GM19324 (cell line): ENCODE data around the gene COX19.

Experiments used
- ATAC-seq: cut with Tn5 transposase; IDR thresholded peaks from one replicate; pipeline ENCODE4 v1.9.1; 2021; ENCODE audit warnings: mild to moderate bottlenecking, moderate library complexity; ENCODE audit not compliant: unreplicated experiment, low FRiP score

Gene COX19

GRCh38 chr7:918118-918425 is 57.3 kb downstream of the COX19 start:
- no peak for ATAC-seq

- no peak for ATAC-seq
These were observed 57.9 kb downstream of the COX19 start for GRCh38 chr7:917255-918117.

- no peak for ATAC-seq
These were observed 58.9 kb downstream of the COX19 start for GRCh38 chr7:916291-916941.
